ENCODE data around the gene ABHD15.

Gene ABHD15

GRCh38 chr17:29589524-29590410 is 22.9 kb upstream of the ABHD15 start, which contains the start of gene GIT1:
Gene GIT1, minus strand, starts transcription at chr17:29589648. Its CDS starts 270 bp downstream, at chr17:29589378.
- no peaks in the 10 kb centered on the region for H3K27me3 ChIP-seq (ENCODE audit: insufficient read depth, low read depth, severe bottlenecking)
- H3K4me3 ChIP-seq (ENCODE audit: low read depth, low read length), result peak within 1 kb of the TSS; percentile 67
- no peaks in the 10 kb centered on the region for H3K36me3 ChIP-seq
- peak; percentile 84 for DNase-seq
- no peaks in the 10 kb centered on the region for H3K9me3 ChIP-seq (ENCODE audit: severe bottlenecking)
- H3K27ac ChIP-seq, result peak within 1 kb of the TSS; percentile 94
- TF ChIP-seq, protein P1, sequence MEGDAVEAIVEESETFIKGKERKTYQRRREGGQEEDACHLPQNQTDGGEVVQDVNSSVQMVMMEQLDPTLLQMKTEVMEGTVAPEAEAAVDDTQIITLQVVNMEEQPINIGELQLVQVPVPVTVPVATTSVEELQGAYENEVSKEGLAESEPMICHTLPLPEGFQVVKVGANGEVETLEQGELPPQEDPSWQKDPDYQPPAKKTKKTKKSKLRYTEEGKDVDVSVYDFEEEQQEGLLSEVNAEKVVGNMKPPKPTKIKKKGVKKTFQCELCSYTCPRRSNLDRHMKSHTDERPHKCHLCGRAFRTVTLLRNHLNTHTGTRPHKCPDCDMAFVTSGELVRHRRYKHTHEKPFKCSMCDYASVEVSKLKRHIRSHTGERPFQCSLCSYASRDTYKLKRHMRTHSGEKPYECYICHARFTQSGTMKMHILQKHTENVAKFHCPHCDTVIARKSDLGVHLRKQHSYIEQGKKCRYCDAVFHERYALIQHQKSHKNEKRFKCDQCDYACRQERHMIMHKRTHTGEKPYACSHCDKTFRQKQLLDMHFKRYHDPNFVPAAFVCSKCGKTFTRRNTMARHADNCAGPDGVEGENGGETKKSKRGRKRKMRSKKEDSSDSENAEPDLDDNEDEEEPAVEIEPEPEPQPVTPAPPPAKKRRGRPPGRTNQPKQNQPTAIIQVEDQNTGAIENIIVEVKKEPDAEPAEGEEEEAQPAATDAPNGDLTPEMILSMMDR (IDR thresholded peaks at IDR 0.05; ENCODE audit: low read depth, low read length), result no peak

DNA sequence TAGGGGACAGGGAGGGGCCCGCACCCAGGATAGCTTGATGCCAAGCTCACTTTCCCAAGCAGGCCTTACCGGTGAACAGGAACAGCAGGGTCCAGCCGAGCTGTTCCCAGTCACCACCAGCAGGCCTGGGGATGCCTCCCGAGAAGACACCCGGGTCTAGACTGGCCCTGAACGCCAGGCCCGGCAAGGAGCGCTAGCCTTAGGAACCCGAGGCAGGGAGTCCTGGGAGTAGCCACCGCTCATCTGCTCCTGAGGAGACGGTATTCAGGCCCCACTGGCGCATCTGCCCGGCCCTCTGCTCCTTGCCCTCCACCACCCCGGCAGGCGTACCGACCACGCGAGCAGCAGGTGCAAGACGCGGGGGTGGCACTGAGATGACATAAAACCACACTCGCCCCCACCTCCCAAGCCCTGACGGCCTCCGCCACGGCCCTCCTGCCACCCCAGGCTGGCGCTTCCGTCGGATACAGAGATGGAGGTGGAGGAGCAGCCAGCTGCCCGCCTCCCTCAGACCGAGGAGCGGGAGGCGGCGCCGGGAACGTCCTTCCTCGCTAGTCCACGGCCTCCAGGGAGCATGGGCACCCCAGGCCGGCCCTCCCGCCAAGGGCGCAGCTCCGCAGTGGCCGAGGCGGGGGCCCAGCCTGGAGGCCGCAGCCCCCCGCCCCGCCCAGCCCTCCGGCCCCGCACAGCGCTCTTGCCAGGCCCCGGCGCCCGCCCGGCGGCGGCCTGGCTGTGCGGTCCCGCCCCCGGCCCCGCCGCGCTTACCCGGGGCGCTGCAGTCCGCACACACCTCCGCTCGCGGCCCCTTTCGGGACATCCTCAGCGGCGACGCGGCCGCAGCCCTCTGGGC is 21.9 kb upstream of the ABHD15 start:
- TF ChIP-seq, protein P1 (IDR thresholded peaks at IDR 0.05; ENCODE audit: low read depth, low read length), result no peak
- no peak for DNase-seq
- H3K27ac ChIP-seq, result peak overlapping the region; percentile 51

DNA sequence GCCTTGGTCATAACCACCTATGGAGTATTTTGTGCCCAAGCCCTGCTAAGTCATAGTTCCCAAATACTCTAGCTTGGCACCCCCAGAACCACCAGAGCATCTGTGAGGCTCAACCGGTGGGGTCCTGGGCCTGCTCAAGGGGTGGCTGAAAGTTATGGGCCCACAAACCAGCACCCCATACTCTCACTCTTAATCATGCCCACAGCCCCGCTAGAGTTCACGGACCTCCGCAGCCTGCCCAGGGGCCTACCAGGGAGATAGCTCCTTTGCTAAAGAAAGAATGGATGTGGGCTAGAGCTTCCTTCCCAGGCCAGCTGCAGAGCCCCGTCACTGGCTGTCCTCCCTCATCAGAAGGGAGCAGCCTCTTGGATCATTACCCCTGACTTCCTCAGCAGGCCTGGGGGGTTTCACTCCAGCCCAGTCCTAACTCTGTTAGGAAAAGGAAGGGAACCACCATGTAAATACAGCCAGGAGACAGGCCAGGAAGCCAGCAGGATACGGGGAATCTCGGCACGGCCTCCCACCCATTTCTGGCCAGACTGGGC is 21.3 kb upstream of the ABHD15 start:
- Histone ChIP-seq H3K27ac (no peak overlapping the region), H3K36me3 (peaks cover 4% of the 10 kb centered on the region), H3K4me3 (ENCODE audit: low read depth, low read length) (peak overlapping the region; percentile 59), H3K9me3 (ENCODE audit: severe bottlenecking) (no peaks in the 10 kb centered on the region), H3K27me3 (ENCODE audit: insufficient read depth, low read depth, severe bottlenecking) (no peaks in the 10 kb centered on the region)
- no peak for DNase-seq
- TF ChIP-seq, protein P1 (IDR thresholded peaks at IDR 0.05; ENCODE audit: low read depth, low read length), result no peak

More for the DNA sequence above, 21.9 kb upstream of the ABHD15 start:
- Histone ChIP-seq H3K27me3 (ENCODE audit: insufficient read depth, low read depth, severe bottlenecking) (no peaks in the 10 kb centered on the region), H3K4me3 (ENCODE audit: low read depth, low read length) (peak overlapping the region; percentile 59), H3K9me3 (ENCODE audit: severe bottlenecking) (no peaks in the 10 kb centered on the region), H3K36me3 (no peaks in the 10 kb centered on the region)

DNA sequence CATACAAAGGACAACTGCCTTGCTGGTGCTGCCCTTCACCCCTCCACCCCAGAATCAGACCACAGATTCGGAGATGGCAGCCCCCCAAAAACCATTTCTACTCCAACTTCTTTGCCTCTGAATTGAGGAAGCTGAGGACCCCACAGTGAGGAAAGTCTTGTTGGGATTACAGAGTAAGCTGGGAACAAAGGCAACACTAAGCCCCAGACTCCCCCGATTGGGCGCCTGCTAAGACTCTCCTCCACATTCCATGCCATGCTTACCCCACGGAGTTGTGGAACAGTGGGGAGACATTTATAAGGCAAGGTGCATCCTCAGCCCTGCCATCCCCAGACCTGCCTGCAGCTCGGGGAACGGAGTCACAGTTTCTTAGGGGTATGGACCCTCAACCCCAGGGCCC is 20.8 kb upstream of the ABHD15 start:
- TF ChIP-seq, protein P1 (IDR thresholded peaks at IDR 0.05; ENCODE audit: low read depth, low read length), result no peak
- Histone ChIP-seq H3K9me3 (ENCODE audit: severe bottlenecking) (no peaks in the 10 kb centered on the region), H3K27me3 (ENCODE audit: insufficient read depth, low read depth, severe bottlenecking) (no peaks in the 10 kb centered on the region), H3K4me3 (ENCODE audit: low read depth, low read length) (no peak overlapping the region), H3K36me3 (peaks cover 9% of the 10 kb centered on the region), H3K27ac (no peak overlapping the region)
- no peak for DNase-seq

- no peak for DNase-seq
- no peak overlapping the region for H3K4me3 ChIP-seq (ENCODE audit: low read depth, low read length)
- peaks cover 17% of the 10 kb centered on the region for H3K36me3 ChIP-seq
- no peaks in the 10 kb centered on the region for H3K27me3 ChIP-seq (ENCODE audit: insufficient read depth, low read depth, severe bottlenecking)
- no peak overlapping the region for H3K27ac ChIP-seq
- TF ChIP-seq, protein P1 (IDR thresholded peaks at IDR 0.05; ENCODE audit: low read depth, low read length), result no peak
- H3K9me3 ChIP-seq (ENCODE audit: severe bottlenecking), result no peaks in the 10 kb centered on the region
Measured at GRCh38 chr17:29586676-29587469, 20.0 kb upstream of the ABHD15 start.
